Stimulated activated CD4-positive, alpha-beta T cell treated with anti-CD3 and anti-CD28 coated beads, Interleukin-4, amount 100 ng/mL, for 24 hours (primary cell): ENCODE measurements around the gene NFATC4.

Experiments used
- DNase-seq: peaks from one replicate; pipeline ENCODE4 v3.0.0-alpha.2; 2020

Gene NFATC4

GRCh38 chr14:24390701-24391468 is 22.9 kb downstream of the NFATC4 start:
- no peak for DNase-seq

DNA sequence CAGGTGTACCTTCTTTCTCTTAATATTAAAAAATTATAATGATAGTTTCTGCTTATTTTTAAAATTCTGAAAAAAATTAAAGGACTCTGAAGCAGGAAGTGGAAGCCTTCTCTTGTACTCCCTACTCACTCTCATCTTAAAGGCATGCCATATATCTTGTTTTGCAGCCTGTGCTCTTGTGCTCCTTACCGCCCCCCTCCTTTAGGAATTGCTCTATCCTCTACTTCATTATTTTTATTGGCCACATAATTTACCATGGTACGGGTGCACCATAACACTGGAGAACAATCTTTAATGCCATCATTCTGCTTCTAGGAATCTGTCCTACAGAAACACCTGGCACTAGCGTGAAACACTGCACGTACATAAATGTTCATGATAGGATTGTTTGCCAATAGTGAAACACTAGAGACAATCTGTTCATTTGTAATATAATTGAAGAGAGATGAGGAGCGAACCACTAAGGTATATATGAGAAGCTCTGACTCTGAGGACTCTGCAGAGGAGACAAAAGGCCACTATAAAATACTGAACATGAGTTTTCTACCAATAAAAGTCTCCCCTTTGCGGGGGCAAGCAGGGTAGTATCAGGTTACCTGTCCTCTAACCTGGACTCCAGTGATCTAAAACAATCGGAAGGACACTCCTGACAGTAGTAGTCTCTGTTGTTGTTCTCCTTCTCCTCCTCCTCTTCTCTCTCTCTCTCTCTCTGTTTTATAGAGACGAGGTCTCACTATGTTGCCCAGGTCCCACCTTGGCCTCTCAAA is 24.5 kb downstream of the NFATC4 start:
- DNase-seq, result no peak

GRCh38 chr14:24394275-24394674 is 26.3 kb downstream of the NFATC4 start:
- DNase-seq, result no peak

DNA sequence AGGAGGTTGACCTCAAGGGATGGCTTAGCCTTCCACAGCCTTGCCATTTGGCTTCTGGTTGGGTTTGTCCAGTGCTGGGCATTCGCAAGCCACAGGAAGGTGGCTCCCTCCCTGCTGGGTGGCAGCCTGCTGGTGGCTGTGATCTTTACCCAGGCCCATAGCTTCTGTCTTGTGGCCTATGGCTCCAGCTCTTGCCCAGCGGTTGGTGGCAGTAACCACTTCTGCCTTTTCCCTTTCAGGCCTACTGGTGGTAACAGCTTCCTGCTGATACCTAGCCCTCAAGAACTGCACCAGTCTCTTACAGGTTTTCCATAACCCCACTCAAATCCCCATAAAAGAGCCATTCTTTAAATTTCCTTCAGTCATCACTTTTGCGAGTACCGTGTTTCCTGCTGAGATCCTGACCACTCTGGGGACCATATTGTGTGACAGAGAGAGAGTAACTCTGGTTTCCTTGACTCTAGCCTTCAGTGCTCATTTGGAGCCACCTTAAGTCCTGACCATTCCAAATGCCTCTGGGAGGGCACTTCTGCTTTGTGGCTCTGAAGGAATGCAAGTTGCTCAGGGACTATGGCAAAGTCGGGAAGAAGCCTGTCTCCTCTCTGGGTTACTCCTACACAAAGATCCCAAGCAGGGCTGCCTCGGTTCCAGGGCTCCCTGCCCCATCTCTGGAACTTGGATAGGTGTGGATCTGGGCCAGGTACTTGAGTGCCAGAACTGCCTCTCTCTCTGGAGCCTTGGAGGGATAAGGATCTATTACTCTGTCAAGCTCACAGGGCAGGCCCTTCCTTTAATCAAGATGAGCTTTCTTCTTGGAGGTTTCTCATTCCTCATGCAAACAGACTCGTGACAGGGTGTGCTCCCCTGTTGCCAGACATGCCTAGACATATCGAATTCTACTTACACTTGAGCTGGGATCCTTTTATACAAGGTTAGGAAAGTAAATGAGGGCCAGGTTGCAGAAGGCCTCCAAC is 27.9 kb downstream of the NFATC4 start:
- DNase-seq, result no peak

DNA sequence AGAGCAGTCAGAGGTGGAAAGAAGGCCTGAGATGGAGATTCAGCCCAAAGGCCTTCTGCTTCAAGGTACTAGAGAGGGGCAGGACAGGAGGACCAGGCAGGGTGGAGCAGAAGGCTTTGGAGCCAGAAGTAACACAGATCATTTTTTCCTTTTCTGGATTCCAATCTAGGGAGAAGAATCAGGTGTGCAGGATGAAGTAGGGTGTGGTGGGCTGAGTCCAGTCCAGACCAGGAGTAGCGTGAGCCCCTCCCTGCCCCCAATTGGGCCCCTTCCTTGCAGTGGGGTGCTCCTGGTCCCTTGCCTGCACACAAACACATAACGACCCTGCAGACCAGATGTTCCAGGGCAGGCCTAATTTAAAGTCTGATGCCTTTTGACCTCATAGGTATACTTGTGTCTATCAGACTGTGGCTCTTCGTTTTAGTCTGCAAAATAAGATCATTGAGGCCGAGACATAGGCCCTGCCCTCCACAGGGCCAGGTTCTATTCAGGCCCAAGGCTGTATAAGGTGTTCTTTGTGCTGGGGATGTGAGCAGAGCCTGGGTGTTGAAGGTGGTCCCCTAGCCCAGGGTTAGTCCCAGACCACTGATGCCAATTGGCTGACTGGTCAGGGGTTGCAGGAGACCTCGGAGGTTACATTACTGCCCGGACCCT is 29.8 kb downstream of the NFATC4 start:
- DNase-seq, result no peak

DNA sequence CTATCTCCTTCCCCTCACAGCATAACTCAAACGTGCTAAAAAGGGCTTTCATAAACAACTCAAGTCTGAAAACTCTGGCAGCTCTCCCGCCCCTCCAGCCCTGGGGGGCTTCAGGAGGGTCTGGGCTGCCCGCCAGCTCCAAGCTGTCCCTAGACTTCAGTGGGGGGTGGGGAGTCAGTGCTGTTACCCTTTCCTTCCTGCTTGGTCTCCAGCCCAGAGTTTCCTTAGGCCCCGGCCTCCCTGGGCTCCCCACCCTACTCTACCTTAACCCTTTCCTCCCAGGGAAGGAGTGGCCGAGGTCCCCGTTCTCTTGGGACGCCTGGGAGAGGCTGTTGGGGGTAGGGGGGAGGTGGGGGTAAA is 30.3 kb downstream of the NFATC4 start:
- DNase-seq, result no peak

DNA sequence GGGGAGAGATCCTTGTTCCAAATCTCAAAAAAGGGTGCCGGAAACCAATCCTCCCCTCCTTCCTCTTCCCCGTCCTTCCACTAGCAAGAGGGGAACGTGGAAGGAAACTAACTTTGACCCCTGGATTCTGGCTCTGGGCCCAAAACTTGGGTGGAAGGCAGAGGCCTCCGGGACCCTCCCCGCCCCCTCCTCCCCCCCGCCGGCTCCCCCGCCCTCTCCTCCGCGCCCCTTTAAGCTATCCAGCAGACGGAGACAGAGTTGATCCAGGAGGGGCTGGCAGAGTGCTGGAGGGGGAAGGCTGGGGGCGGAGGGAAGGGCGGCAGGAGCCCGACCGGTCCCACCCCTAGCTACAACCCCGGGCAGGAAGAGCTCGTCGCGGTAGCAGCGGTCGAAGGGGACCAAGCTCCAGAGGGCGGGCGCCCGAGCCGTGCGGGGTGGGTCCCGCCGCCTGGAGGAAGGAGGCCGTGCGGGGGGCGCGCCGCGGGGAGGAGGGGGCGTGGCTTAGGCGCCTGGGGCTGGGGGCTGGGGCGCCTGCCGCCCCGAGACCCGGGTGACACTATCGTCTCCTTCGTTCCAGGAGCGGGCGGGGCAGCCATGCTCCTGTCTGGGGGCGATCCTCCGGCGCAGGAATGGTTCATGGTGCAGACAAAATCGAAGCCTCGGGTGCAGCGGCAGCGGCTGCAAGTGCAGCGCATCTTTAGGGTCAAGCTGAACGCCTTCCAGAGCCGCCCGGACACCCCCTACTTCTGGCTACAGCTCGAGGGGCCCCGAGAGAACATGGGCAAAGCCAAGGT is 30.9 kb downstream of the NFATC4 start, which contains the start of gene NYNRIN:
Gene NYNRIN (plus strand): TSS at position 351 of the 794 bp plus-strand sequence. CDS start 244 bp downstream, at position 595.
- peak; percentile 13 for DNase-seq

GRCh38 chr14:24399447-24399822 is 31.5 kb downstream of the NFATC4 start:
- DNase-seq, result no peak

DNA sequence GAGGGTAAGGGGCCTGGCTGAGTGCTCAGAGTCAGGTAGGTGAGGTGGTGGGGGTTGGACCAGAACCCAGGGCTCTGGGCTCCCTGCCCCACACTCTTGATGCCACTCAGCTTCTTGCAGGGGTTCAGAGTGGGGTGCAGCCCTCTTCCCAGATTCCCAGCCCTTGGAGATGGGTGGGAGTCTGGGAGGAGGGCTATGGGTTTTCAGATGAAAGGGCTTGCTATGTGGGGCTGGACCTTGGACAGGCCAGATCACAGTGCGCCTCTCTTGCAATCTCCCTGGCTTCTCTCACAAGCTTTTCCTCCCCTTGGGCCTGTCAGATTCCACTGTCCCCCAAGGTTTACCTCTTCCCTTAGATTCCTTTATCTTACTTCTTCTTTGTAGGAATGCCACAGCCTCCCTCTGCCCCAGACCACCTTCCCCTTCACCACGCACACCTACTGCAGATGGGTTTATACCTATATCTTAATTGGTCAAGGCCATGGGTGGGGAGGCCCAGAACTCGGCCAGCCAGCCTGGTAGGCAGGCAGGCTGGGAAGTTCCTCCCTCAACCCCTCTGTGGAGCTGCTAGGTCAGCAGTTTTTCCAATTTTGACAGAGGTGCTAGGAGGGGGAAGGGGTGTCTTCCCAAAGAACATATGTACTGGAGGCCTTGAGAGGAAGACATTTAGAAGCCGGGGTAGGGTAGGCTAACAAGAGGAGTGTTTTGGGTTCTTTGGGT is 32.2 kb downstream of the NFATC4 start:
- DNase-seq, result no peak

- DNase-seq, result no peak
These were observed 34.1 kb downstream of the NFATC4 start for GRCh38 chr14:24401810-24402702.

GRCh38 chr14:24403294-24403998 is 35.5 kb downstream of the NFATC4 start:
- DNase-seq, result no peak

DNA sequence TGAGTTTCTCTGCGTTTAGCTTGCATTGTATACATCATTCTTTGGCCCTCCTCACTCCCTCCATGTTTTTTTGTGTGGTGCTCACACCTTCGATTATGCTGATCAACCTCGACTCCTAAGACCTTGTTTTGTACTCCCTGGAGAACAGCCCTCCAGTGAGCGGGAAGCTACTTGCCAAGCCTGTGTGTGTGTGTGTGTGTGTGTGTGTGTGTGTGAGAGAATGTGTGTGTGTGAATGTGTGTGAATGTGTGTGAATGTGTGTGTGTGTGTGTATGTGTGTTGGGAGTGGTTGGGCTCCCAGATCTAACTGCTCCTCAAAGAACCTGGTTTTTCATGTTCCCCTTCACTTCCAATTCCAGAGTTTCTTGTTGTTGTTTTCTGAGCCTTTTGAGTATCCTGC is 36.8 kb downstream of the NFATC4 start:
- no peak for DNase-seq

GRCh38 chr14:24406416-24406815 is 38.4 kb downstream of the NFATC4 start:
- no peak for DNase-seq

DNA sequence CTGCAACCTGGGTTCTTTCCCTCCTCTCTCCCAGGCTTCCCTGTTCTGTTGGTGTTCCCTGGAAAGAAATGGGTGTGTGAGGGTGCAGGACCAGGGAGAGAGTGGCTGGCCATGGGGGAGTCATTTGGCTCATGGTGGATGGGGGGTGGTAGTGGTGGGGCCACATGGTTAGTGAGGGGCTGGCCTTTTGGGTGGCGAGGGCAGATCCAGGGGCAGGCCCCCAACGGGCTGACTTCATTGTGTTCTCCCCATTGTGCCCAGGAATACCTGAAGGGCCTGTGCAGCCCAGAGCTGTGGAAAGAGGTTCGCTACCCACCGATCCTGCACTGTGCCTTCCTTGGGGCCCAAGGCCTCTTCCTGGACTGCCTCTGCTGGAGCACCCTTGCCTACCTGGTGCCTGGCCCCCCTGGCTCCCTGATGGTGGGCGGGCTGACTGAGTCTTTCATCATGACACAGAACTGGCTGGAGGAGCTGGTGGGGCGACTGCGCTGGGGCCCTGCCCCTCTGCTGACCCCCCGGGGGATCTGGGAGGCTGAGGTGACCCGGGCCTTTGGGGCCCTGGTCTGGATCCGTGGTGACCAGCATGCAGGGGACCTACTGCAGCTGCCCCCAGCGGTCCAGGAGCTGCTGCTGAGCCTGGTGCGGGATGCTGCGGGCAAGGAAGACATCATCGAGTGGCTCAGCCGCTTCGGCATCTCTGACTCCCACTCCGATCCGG is 39.8 kb downstream of the NFATC4 start:
- DNase-seq, result no peak

GRCh38 chr14:24408764-24409163 is 40.8 kb downstream of the NFATC4 start:
- DNase-seq, result no peak

- DNase-seq, result no peak
These were observed 41.2 kb downstream of the NFATC4 start for GRCh38 chr14:24409192-24409591.

DNA sequence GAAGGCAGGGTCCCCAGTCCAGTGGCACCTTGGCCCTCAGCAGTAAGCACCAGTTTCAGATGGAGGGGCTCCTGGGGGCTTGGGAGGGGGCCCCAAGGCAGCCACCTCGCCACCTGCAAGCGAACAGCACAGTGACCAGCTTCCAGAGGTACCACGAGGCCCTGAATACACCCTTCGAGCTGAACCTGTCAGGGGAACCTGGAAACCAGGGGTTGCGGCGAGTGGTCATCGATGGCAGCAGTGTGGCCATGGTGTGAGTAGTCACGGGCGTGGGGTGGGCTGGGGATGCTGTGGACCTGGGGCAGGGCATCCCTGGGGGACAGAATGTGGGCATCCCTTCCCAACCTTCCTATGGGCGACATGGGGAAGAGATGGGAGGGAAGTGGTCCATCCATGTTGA is 42.0 kb downstream of the NFATC4 start:
- no peak for DNase-seq
